ENCODE measurements around the gene WAPL. TPM values are rescaled to one million over a fixed set of nuclear protein-coding genes. Genes with fewer than 3 reads are reported as not detected.

WAPL gene
- total RNA-seq, 1 experiment from 2014 or later = 48.0 TPM

GRCh38 chr10:86402283-86402941, 119.2 kb downstream of the WAPL start:
- H3K27me3 Mint-ChIP-seq (ENCODE audit: low read depth) = peaks cover 66% of the 10 kb centered on the region
- H3K36me3 Mint-ChIP-seq = no peaks in the 10 kb centered on the region
- H3K4me1 Mint-ChIP-seq = peaks cover 23% of the 10 kb centered on the region
- ChIA-PET CTCF (interaction anchor here (1.6 to 5.1 kb wide), 5 partner anchors 12 to 242 kb away, joined by 4 to 75 read pairs (median 24); no protein-coding TSS in a partner anchor), POLR2A (interaction anchor here (0.9 to 1.5 kb wide), 2 partner anchors 13 to 119 kb away, joined by 3 read pairs; no protein-coding TSS in a partner anchor)
- peaks cover 8% of the 10 kb centered on the region; the same call in 1 of the 2 replicates for H3K9me3 Mint-ChIP-seq
- DNase-seq (ENCODE audit: low spot score) = no peak
- TF ChIP-seq USF2 (CRISPR knock-in tag; IDR thresholded peaks at IDR 0.05) (peak; percentile 16; the same call in 1 of the 2 replicates), E2F5 (CRISPR knock-in tag; IDR thresholded peaks at IDR 0.05) (no peak)
- no peak overlapping the region for H3K27ac Mint-ChIP-seq
- no peak for ATAC-seq
- H3K4me3 Mint-ChIP-seq = peak overlapping the region; percentile 61

GRCh38 chr10:86401588-86402282, 119.9 kb downstream of the WAPL start:
- peak; percentile 28 for DNase-seq (ENCODE audit: low spot score)

GRCh38 chr10:86400705-86401587, 120.6 kb downstream of the WAPL start:
- peaks cover 23% of the 10 kb centered on the region for H3K4me1 Mint-ChIP-seq
- no peaks in the 10 kb centered on the region for H3K36me3 Mint-ChIP-seq
- peak; percentile 50 for DNase-seq (ENCODE audit: low spot score)
- ChIA-PET POLR2A (interaction anchor here (0.5 to 2.8 kb wide), 3 partner anchors 11 to 468 kb away, joined by 3 to 20 read pairs (median 3); no protein-coding TSS in a partner anchor), CTCF (interaction anchor here (0.5 to 5.1 kb wide), 37 partner anchors 10 to 498 kb away, joined by 3 to 75 read pairs (median 5); partner anchors contain the start of genes GRID1 and WAPL)
- ATAC-seq = no peak
- H3K4me3 Mint-ChIP-seq = peak overlapping the region; percentile 71
- H3K27ac Mint-ChIP-seq = no peak overlapping the region
- H3K27me3 Mint-ChIP-seq (ENCODE audit: low read depth) = peaks cover 70% of the 10 kb centered on the region
- peak; percentile 19; the same call in 1 of the 2 replicates for TF ChIP-seq ZNF423 (CRISPR knock-in tag; IDR thresholded peaks at IDR 0.05)
- TF ChIP-seq TEAD4 (CRISPR knock-in tag; IDR thresholded peaks at IDR 0.05) = no peak
- TF ChIP-seq E2F1 (CRISPR knock-in tag; IDR thresholded peaks at IDR 0.05) = no peak
- peak; percentile 97 for TF ChIP-seq GTF2I (CRISPR knock-in tag; conservative IDR thresholded peaks at IDR 0.05)
- TF ChIP-seq PRDM15 (CRISPR knock-in tag; IDR thresholded peaks at IDR 0.05) = peak; percentile 66; the same call in 1 of the 2 replicates
- TF ChIP-seq MAX (CRISPR knock-in tag; IDR thresholded peaks at IDR 0.05) = no peak
- peaks cover 8% of the 10 kb centered on the region; the same call in 1 of the 2 replicates for H3K9me3 Mint-ChIP-seq

More at GRCh38 chr10:86401588-86402282, 119.9 kb downstream of the WAPL start:
- ChIA-PET CTCF (interaction anchor here (0.5 to 5.1 kb wide), 14 partner anchors 9 to 497 kb away, joined by 3 to 75 read pairs (median 8); partner anchors contain the start of genes GRID1 and WAPL), POLR2A (interaction anchor here (1.5 to 2.8 kb wide), 2 partner anchors 12 to 119 kb away, joined by 3 to 20 read pairs; no protein-coding TSS in a partner anchor)
- H3K36me3 Mint-ChIP-seq = no peaks in the 10 kb centered on the region
- ATAC-seq = no peak; the same call in 1 of the 2 replicates
- no peak overlapping the region for H3K27ac Mint-ChIP-seq
- H3K9me3 Mint-ChIP-seq = peaks cover 8% of the 10 kb centered on the region; the same call in 1 of the 2 replicates
- TF ChIP-seq GRHL2 (CRISPR knock-in tag; IDR thresholded peaks at IDR 0.05; ENCODE audit: insufficient replicate concordance, severe bottlenecking) (no peak), USF1 (CRISPR knock-in tag; IDR thresholded peaks at IDR 0.05) (no peak)
- H3K4me3 Mint-ChIP-seq = peak overlapping the region; percentile 61
- H3K27me3 Mint-ChIP-seq (ENCODE audit: low read depth) = peaks cover 66% of the 10 kb centered on the region
- peaks cover 23% of the 10 kb centered on the region for H3K4me1 Mint-ChIP-seq

All from WTC11 (cell line).